Measurements from ENCODE around the gene NBAS.

The NBAS gene

DNA sequence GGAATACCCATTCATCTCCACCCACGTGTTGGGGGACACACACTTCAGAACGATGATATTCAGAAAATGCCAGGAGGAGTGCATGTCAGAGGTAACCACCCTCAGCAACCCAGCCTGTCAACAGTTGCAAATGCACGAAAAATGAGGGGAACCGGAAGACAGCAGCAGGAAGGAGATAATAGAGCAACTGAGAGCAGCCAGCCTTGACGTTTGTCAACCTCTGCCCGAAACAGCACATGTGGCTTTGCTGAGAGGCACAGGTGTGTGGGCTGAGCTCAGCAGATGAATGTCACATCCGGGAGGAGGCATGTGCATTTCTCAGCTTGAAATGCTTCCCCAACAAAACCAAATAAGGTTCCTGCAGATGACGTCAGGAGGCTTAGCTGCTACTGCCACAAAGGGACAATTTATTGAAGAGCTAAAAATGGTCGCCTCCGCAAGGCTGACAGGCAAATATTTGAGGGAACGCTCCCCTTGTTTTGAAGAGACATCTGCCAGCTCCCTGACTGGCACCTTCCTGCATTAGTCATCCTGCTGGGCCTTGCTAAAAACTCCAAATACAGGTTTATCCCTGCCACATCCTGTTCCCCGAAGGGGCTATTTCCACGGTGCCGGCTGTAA, 419.0 kb downstream of the NBAS start:
- H3K4me3 ChIP-seq (replicated peaks in 1 of 2; ENCODE audit: low read depth in 2 of 2, low read length in 2 of 2) = no peak overlapping the region
- no peak for DNase-seq (ENCODE audit: low read depth in 2 of 2)

DNA sequence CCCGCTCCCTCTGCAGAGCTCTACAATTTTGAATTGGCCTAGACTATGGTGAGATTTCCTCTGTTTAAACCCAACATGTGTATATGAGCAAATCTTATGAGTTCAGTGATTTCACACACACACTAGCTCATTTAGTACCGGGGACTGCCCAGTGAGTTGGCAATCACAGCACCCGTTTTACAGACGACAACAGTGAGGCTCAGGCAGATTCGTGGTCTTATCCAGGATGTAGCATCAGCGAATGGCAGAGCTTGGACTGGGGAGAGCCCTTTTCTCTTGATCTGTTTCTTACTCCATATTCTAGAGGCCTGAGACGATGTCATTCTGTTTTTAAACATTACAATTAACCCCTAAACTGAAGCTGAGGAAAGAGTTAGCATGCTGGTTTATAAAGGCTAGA, 419.9 kb downstream of the NBAS start:
- TF ChIP-seq, protein P1, sequence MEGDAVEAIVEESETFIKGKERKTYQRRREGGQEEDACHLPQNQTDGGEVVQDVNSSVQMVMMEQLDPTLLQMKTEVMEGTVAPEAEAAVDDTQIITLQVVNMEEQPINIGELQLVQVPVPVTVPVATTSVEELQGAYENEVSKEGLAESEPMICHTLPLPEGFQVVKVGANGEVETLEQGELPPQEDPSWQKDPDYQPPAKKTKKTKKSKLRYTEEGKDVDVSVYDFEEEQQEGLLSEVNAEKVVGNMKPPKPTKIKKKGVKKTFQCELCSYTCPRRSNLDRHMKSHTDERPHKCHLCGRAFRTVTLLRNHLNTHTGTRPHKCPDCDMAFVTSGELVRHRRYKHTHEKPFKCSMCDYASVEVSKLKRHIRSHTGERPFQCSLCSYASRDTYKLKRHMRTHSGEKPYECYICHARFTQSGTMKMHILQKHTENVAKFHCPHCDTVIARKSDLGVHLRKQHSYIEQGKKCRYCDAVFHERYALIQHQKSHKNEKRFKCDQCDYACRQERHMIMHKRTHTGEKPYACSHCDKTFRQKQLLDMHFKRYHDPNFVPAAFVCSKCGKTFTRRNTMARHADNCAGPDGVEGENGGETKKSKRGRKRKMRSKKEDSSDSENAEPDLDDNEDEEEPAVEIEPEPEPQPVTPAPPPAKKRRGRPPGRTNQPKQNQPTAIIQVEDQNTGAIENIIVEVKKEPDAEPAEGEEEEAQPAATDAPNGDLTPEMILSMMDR (IDR thresholded peaks at IDR 0.05; ENCODE audit: low read depth, low read length) = no peak
- DNase-seq (ENCODE audit: low read depth in 2 of 2) = no peak
- H3K4me3 ChIP-seq (replicated peaks in 1 of 2; ENCODE audit: low read depth in 2 of 2, low read length in 2 of 2) = no peak overlapping the region

More for the DNA sequence above, 419.0 kb downstream of the NBAS start:
- TF ChIP-seq, protein P1 (IDR thresholded peaks at IDR 0.05; ENCODE audit: low read depth, low read length) = no peak

DNA sequence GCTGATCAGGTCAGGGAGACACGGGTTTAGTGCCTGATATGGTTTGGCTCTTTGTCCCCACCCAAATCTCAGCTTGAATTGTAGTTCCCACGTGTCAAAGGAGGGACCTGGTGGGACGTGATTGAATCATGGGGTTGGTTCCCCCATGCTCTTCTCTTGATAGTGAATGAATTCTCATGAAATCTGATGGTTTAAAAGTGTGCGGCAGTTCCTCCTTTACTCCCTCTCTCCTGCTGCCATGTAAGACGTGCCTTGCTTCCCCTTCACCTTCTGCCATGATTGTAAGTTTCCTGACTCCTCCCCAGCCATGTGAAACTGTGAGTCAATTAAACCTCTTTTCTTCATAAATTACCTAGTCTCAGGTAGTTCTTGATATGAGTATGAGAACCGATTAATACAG, 424.5 kb downstream of the NBAS start:
- no peak for DNase-seq (ENCODE audit: low read depth in 2 of 2)
- TF ChIP-seq, protein P1 (IDR thresholded peaks at IDR 0.05; ENCODE audit: low read depth, low read length) = no peak
- H3K4me3 ChIP-seq (replicated peaks in 1 of 2; ENCODE audit: low read depth in 2 of 2, low read length in 2 of 2) = no peak overlapping the region

DNA sequence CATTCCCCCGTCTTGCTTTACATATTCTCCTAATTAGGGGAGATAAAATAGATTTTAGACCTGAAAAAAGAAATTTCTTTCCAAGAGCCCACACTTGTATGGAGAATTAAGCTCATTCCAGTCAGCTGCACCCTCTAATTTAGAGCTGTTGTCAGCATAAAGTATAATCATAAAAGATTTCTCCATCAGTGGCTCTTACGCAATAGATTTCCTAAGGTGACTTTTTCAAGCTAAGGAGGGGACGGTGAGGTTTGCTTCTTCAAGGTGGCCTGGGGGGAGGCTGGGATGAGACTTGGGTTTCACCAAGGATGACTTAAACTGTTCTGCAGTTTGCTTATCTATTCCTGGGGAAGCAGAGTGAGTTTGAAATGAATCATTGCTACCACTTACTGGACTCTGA, 426.2 kb downstream of the NBAS start:
- DNase-seq (ENCODE audit: low read depth in 2 of 2) = no peak
- TF ChIP-seq, protein P1 (IDR thresholded peaks at IDR 0.05; ENCODE audit: low read depth, low read length) = no peak

DNA sequence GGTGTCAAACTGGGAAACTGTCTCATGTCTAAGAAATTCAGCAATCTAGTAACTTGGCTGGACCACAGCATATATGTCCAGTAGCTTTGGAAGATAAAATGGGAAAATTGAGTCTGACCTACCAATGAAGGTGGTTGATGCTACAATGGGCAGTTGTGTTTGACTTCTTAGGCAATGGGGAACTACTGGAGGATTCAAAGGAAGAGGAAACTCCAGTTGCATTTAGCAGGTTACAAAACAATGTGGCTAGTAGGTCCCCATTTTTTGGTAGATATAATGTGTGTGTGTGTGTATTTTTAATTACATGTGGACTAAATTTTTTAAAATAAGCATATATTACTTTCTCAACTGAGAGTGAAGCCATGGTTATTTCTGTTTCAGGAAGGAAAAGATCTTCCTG, 427.7 kb downstream of the NBAS start:
- no peak overlapping the region for H3K4me3 ChIP-seq (replicated peaks in 1 of 2; ENCODE audit: low read depth in 2 of 2, low read length in 2 of 2)
- TF ChIP-seq, protein P1 (IDR thresholded peaks at IDR 0.05; ENCODE audit: low read depth, low read length) = no peak
- no peak for DNase-seq (ENCODE audit: low read depth in 2 of 2)

More for the DNA sequence above, 426.2 kb downstream of the NBAS start:
- no peak overlapping the region for H3K4me3 ChIP-seq (replicated peaks in 1 of 2; ENCODE audit: low read depth in 2 of 2, low read length in 2 of 2)

DNA sequence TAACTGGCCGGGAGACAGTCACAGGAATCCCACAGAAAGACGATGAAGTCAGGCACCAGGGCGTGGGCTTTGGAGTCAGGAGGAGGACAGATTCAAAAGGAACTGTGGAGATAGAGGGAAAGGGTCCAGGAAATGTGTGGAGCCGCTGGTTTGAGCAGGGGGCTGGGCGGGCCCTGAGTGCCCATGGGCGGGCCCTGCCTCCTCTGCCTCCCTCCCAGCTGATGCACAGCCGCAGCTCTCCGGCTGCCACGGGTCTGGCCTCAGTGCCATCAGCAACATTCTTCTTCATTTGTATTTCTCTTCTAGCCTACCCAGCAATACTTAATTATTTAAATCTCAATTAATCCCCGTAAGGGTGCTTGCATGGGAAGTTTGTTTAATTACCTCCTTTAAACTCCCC, 432.3 kb downstream of the NBAS start:
- TF ChIP-seq, protein P1 (IDR thresholded peaks at IDR 0.05; ENCODE audit: low read depth, low read length) = no peak
- no peak overlapping the region for H3K4me3 ChIP-seq (replicated peaks in 1 of 2; ENCODE audit: low read depth in 2 of 2, low read length in 2 of 2)
- no peak for DNase-seq (ENCODE audit: low read depth in 2 of 2)

DNA sequence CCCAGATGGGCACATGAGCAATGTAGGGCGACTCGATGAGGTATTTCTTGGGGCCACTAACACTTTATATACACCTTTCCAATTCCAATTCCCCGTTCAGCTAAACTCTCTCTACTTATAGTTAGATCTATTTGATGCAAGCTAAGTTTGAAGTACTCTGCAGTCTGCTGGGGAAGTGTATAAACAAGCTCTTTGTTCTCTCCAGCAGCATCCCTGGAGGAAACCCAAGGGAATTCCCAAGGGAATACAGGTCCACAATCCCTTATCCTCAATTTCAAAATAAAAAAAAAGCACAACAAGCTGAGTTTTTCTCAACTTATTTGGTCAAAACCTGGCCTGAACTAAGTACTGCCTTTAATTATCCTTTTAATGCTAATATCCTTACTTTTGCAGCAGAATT, 433.3 kb downstream of the NBAS start:
- TF ChIP-seq, protein P1 (IDR thresholded peaks at IDR 0.05; ENCODE audit: low read depth, low read length) = no peak
- no peak for DNase-seq (ENCODE audit: low read depth in 2 of 2)
- H3K4me3 ChIP-seq (replicated peaks in 1 of 2; ENCODE audit: low read depth in 2 of 2, low read length in 2 of 2) = no peak overlapping the region

Data from cardiac fibroblast (primary cell).